ENCODE measurements around the gene SMG1. TPM values are rescaled to one million over a fixed set of nuclear protein-coding genes. Genes with fewer than 3 reads are reported as not detected.

Gene SMG1
- total and polyA plus RNA-seq, 2 of the 13 experiments (the other 11 are each of a cell fraction or from before 2014, with no cell fraction given) = 48.7 to 53.7 TPM

DNA sequence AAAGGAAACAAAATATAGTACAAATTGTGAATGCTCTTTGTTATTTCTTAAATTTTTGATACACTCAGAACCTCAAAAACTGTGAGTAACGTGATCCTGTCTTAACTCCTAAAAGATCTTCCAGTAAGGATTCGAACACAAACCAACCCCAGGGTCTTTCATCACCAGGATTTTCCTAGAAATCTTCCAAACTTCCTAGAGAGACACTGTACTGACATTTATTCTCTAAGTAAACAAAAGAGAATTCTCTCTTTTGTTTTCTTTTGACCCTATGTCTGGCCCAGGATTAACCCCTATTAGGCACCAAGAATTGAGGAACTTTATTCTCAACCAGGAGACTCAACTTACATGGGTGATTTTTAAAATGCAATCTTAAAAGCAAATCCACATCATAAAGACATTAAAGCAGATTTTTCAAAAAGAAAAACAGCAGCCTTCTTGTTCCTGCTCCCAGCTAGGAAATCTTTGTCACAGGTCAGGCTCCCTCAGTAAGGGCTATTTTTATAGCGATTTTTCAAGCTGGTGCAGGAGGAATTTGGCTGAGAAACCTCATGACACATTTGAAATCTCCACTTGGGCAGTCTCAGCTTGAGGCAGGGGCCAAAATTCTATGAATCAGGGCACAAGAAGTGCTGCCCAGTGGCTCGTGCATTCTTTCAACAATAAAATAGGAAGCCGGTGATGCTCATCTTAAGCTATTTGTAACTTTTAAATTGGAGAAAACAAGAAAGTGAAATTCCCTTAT is 6.2 kb upstream of the SMG1 start (continued):
- TF ChIP-seq SAFB2 (CRISPR knock-in tag; IDR thresholded peaks at IDR 0.05; ENCODE audit: borderline replicate concordance, low read depth) (no peak), ZBTB1 (CRISPR knock-in tag; IDR thresholded peaks at IDR 0.05; ENCODE audit: borderline replicate concordance) (no peak), KDM6A (CRISPR knock-in tag; IDR thresholded peaks at IDR 0.05; ENCODE audit: low read depth) (no peak), RBM39 (IDR thresholded peaks at IDR 0.05; ENCODE audit: low read depth, low read length, poor library complexity, severe bottlenecking) (no peak), ZNF451 (CRISPR knock-in tag; IDR thresholded peaks at IDR 0.05) (no peak), ZNF382 (CRISPR knock-in tag; IDR thresholded peaks at IDR 0.05; ENCODE audit: borderline replicate concordance) (no peak), HDAC1 (CRISPR knock-in tag; IDR thresholded peaks at IDR 0.05) (no peak), NFE2L1 (CRISPR knock-in tag; IDR thresholded peaks at IDR 0.05; ENCODE audit: borderline replicate concordance) (no peak), ZNF33A (CRISPR knock-in tag; IDR thresholded peaks at IDR 0.05; ENCODE audit: borderline replicate concordance) (no peak), ARID2 (CRISPR knock-in tag; IDR thresholded peaks at IDR 0.05; ENCODE audit: borderline replicate concordance) (no peak), PHF5A (CRISPR knock-in tag; IDR thresholded peaks at IDR 0.05; ENCODE audit: low read depth, unreplicated experiment) (no peak), YEATS4 (CRISPR knock-in tag; IDR thresholded peaks at IDR 0.05; ENCODE audit: borderline replicate concordance) (no peak), MTF2 (CRISPR knock-in tag; IDR thresholded peaks at IDR 0.05; ENCODE audit: borderline replicate concordance) (no peak)
- TF ChIP-seq, protein P1, sequence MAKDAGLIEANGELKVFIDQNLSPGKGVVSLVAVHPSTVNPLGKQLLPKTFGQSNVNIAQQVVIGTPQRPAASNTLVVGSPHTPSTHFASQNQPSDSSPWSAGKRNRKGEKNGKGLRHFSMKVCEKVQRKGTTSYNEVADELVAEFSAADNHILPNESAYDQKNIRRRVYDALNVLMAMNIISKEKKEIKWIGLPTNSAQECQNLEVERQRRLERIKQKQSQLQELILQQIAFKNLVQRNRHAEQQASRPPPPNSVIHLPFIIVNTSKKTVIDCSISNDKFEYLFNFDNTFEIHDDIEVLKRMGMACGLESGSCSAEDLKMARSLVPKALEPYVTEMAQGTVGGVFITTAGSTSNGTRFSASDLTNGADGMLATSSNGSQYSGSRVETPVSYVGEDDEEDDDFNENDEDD (CRISPR knock-in tag; IDR thresholded peaks at IDR 0.05; ENCODE audit: borderline replicate concordance) = no peak
- TF ChIP-seq, protein P2, sequence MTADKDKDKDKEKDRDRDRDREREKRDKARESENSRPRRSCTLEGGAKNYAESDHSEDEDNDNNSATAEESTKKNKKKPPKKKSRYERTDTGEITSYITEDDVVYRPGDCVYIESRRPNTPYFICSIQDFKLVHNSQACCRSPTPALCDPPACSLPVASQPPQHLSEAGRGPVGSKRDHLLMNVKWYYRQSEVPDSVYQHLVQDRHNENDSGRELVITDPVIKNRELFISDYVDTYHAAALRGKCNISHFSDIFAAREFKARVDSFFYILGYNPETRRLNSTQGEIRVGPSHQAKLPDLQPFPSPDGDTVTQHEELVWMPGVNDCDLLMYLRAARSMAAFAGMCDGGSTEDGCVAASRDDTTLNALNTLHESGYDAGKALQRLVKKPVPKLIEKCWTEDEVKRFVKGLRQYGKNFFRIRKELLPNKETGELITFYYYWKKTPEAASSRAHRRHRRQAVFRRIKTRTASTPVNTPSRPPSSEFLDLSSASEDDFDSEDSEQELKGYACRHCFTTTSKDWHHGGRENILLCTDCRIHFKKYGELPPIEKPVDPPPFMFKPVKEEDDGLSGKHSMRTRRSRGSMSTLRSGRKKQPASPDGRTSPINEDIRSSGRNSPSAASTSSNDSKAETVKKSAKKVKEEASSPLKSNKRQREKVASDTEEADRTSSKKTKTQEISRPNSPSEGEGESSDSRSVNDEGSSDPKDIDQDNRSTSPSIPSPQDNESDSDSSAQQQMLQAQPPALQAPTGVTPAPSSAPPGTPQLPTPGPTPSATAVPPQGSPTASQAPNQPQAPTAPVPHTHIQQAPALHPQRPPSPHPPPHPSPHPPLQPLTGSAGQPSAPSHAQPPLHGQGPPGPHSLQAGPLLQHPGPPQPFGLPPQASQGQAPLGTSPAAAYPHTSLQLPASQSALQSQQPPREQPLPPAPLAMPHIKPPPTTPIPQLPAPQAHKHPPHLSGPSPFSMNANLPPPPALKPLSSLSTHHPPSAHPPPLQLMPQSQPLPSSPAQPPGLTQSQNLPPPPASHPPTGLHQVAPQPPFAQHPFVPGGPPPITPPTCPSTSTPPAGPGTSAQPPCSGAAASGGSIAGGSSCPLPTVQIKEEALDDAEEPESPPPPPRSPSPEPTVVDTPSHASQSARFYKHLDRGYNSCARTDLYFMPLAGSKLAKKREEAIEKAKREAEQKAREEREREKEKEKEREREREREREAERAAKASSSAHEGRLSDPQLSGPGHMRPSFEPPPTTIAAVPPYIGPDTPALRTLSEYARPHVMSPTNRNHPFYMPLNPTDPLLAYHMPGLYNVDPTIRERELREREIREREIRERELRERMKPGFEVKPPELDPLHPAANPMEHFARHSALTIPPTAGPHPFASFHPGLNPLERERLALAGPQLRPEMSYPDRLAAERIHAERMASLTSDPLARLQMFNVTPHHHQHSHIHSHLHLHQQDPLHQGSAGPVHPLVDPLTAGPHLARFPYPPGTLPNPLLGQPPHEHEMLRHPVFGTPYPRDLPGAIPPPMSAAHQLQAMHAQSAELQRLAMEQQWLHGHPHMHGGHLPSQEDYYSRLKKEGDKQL (CRISPR knock-in tag; IDR thresholded peaks at IDR 0.05; ENCODE audit: low read depth) = 0 out of 2 replicates have a peak, but pooled peaks have one; percentile 33
- TF ChIP-seq, protein P3, sequence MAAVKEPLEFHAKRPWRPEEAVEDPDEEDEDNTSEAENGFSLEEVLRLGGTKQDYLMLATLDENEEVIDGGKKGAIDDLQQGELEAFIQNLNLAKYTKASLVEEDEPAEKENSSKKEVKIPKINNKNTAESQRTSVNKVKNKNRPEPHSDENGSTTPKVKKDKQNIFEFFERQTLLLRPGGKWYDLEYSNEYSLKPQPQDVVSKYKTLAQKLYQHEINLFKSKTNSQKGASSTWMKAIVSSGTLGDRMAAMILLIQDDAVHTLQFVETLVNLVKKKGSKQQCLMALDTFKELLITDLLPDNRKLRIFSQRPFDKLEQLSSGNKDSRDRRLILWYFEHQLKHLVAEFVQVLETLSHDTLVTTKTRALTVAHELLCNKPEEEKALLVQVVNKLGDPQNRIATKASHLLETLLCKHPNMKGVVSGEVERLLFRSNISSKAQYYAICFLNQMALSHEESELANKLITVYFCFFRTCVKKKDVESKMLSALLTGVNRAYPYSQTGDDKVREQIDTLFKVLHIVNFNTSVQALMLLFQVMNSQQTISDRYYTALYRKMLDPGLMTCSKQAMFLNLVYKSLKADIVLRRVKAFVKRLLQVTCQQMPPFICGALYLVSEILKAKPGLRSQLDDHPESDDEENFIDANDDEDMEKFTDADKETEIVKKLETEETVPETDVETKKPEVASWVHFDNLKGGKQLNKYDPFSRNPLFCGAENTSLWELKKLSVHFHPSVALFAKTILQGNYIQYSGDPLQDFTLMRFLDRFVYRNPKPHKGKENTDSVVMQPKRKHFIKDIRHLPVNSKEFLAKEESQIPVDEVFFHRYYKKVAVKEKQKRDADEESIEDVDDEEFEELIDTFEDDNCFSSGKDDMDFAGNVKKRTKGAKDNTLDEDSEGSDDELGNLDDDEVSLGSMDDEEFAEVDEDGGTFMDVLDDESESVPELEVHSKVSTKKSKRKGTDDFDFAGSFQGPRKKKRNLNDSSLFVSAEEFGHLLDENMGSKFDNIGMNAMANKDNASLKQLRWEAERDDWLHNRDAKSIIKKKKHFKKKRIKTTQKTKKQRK (IDR thresholded peaks at IDR 0.05; ENCODE audit: low read length) = no peak
- TF ChIP-seq, protein P4, sequence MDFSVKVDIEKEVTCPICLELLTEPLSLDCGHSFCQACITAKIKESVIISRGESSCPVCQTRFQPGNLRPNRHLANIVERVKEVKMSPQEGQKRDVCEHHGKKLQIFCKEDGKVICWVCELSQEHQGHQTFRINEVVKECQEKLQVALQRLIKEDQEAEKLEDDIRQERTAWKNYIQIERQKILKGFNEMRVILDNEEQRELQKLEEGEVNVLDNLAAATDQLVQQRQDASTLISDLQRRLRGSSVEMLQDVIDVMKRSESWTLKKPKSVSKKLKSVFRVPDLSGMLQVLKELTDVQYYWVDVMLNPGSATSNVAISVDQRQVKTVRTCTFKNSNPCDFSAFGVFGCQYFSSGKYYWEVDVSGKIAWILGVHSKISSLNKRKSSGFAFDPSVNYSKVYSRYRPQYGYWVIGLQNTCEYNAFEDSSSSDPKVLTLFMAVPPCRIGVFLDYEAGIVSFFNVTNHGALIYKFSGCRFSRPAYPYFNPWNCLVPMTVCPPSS (IDR thresholded peaks at IDR 0.05) = no peak
